Fibroblast of the conjunctiva (primary cell): Measurements from ENCODE around the gene IL24.
"Not testable (repeated sequence)": the region's sequence is repeated elsewhere in the genome, so short reads cannot be mapped to it uniquely, and the experiment has no call there.

ENCODE experiments used
- DNase-seq: peaks from one replicate; pipeline ENCODE4 v3.0.0-alpha.2; 2010; ENCODE audit warnings: low read depth

The IL24 gene

GRCh38 chr1:206904423-206905142 is 7.3 kb downstream of the IL24 start:
- DNase-seq = no peak

GRCh38 chr1:206905295-206906164 is 8.3 kb downstream of the IL24 start:
- peak; percentile 66 for DNase-seq

- no peak for DNase-seq
These were observed 10.2 kb downstream of the IL24 start for GRCh38 chr1:206907304-206907991.

- no peak for DNase-seq
These were observed 10.8 kb downstream of the IL24 start for GRCh38 chr1:206908038-206908437.

- no peak for DNase-seq
These were observed 12.1 kb downstream of the IL24 start for GRCh38 chr1:206909161-206909882.

GRCh38 chr1:206909883-206910318 is 12.7 kb downstream of the IL24 start:
- no peak for DNase-seq

GRCh38 chr1:206911064-206911663 is 13.9 kb downstream of the IL24 start:
- peak; percentile 53 for DNase-seq

GRCh38 chr1:206912445-206913095 is 15.3 kb downstream of the IL24 start:
- peak; percentile 72 for DNase-seq

GRCh38 chr1:206913766-206914537 is 16.7 kb downstream of the IL24 start:
- no peak for DNase-seq

GRCh38 chr1:206915030-206915735 is 17.9 kb downstream of the IL24 start:
- DNase-seq = no peak

GRCh38 chr1:206916000-206916709 is 18.9 kb downstream of the IL24 start:
- DNase-seq = no peak

- no peak for DNase-seq
These were observed 20.8 kb downstream of the IL24 start for GRCh38 chr1:206918076-206918475.

GRCh38 chr1:206921772-206922265 is 24.6 kb downstream of the IL24 start, which contains the start of gene FCMR:
Gene FCMR (minus strand): TSS chr1:206921941. CDS start chr1:206921854, 87 bp downstream.
- DNase-seq = no peak

GRCh38 chr1:206922524-206922923 is 25.3 kb downstream of the IL24 start:
- DNase-seq = no peak

- DNase-seq = no peak
These were observed 26.0 kb downstream of the IL24 start for GRCh38 chr1:206923009-206923960.

- not testable (repeated sequence) for DNase-seq
These were observed 26.8 kb downstream of the IL24 start for GRCh38 chr1:206923961-206924557.

GRCh38 chr1:206924592-206925105 is 27.4 kb downstream of the IL24 start:
- no peak for DNase-seq
